HCT116 (cell line): Measurements from ENCODE around the gene PPP1R36. TPM values are rescaled to one million over a fixed set of nuclear protein-coding genes. Genes with fewer than 3 reads are reported as not detected.

Experiments used
- ATAC-seq: fragments of 200-7000 bp; cut with Tn5 transposase; 2 replicates; pipeline ENCODE4 v1.9.1; 2020; ENCODE audit warnings: mild to moderate bottlenecking, moderate library complexity
- BruUV-seq: library from RNA; stranded (reverse); fragments of 400-500 nt; replicated peaks from 2 replicates; lab custom pipeline; 2021; lab: Mats Ljungman, UMichigan
- CTCF ChIA-PET: fragments of 300-600 bp; sonication (Branson Sonifier 250); formaldehyde crosslinking; loops from one replicate; lab custom pipeline; 2021; ENCODE audit warnings: antibody characterized with exemption; lab: Charles Lee
- POLR2A ChIA-PET: fragments of 300-600, 350-600 bp; sonication (Branson Sonifier 250); formaldehyde crosslinking; loops from one replicate; lab custom pipeline; 2021; ENCODE audit warnings: antibody characterized with exemption; lab: Charles Lee
- RAD21 ChIA-PET, 2 experiments: fragments of 300-600 bp; sonication (Branson Sonifier 250); formaldehyde crosslinking; loops; one replicate each; lab custom pipeline; 2023; ENCODE audit warnings: low total read pairs in 2 of 2; ENCODE audit not compliant: uncharacterized antibody in 2 of 2, unreplicated experiment in 2 of 2, low non-redundant PET in 1 of 2; lab: Charles Lee
- DNase-seq: peaks from one replicate; pipeline ENCODE4 v3.0.0-alpha.2; 2010; ENCODE audit warnings: low read depth, low spot score
- H2AFZ ChIP-seq: fragments of 200-600 bp; shearing (Covaris generic), sonication (generic); 2 replicates; pipeline ENCODE4 v1.6.1; 2017; ENCODE audit warnings: low read depth, mixed run types, mixed read lengths, antibody characterized with exemption, low read length; ENCODE audit not compliant: poor library complexity, severe bottlenecking
- H3K27ac ChIP-seq: 2 replicates; pipeline ENCODE4 v1.5.1; 2012; ENCODE audit warnings: low read depth, low read length
- H3K27me3 ChIP-seq: fragments of 200-600 bp; sonication (generic); 2 replicates; pipeline ENCODE4 v1.6.1; 2016; ENCODE audit warnings: mixed run types, low read length, mixed read lengths; ENCODE audit not compliant: insufficient read depth
- H3K36me3 ChIP-seq, 2 experiments: fragments of 200-500 bp in 1 of 2; fragments of 200-600 bp in 1 of 2; sonication (Bioruptor generic) in 1 of 2; sonication (generic) in 1 of 2; 2 replicates each; pipeline versions ENCODE4 v1.5.1 to v1.6.1; 2014 to 2016; ENCODE audit warnings: low read length in 2 of 2, inconsistent platforms in 1 of 2, mixed read lengths in 1 of 2, mixed run types in 1 of 2; ENCODE audit not compliant: insufficient read depth in 2 of 2, control insufficient read depth in 1 of 2
- H3K4me1 ChIP-seq, 2 experiments: fragments of 200-600 bp in 1 of 2; sonication (generic) in 1 of 2; 2 replicates each; pipeline versions ENCODE4 v1.5.1 to v1.6.1; 2012 to 2017; ENCODE audit warnings: low read length in 2 of 2, inconsistent platforms in 1 of 2, mild to moderate bottlenecking in 1 of 2, mixed read lengths in 1 of 2, mixed run types in 1 of 2, moderate library complexity in 1 of 2; ENCODE audit not compliant: insufficient read depth in 2 of 2, control insufficient read depth in 1 of 2
- H3K4me2 ChIP-seq: fragments of 200-600 bp; sonication (generic); 2 replicates; pipeline ENCODE4 v1.6.1; 2017; ENCODE audit warnings: mixed run types, low read length, mixed read lengths
- H3K4me3 ChIP-seq, 2 experiments: fragments of 200-600 bp in 1 of 2; sonication (generic) in 1 of 2; replicated peaks in 1 of 2; 2 replicates each; pipeline ENCODE4 v1.5.1; 2011 to 2016; ENCODE audit warnings: low read length in 2 of 2, control low read depth in 1 of 2, low read depth in 1 of 2, mild to moderate bottlenecking in 1 of 2, mixed read lengths in 1 of 2, mixed run types in 1 of 2
- H3K79me2 ChIP-seq: fragments of 200-600 bp; sonication (generic); 2 replicates; pipeline ENCODE4 v1.6.1; 2017; ENCODE audit warnings: mild to moderate bottlenecking, mixed run types, low read length, moderate library complexity, mixed read lengths; ENCODE audit not compliant: insufficient read depth
- H3K9ac ChIP-seq: fragments of 200-600 bp; sonication (generic); 2 replicates; pipeline ENCODE4 v1.6.1; 2016; ENCODE audit warnings: low read length, mixed read lengths
- H3K9me2 ChIP-seq: fragments of 200-600 bp; sonication (generic), shearing (Covaris generic); 2 replicates; pipeline ENCODE4 v1.6.1; 2017; ENCODE audit warnings: mixed run types, mild to moderate bottlenecking, moderate library complexity; ENCODE audit not compliant: insufficient read depth
- H3K9me3 ChIP-seq, 2 experiments: fragments of 200-500 bp in 1 of 2; fragments of 200-600 bp in 1 of 2; sonication (Bioruptor generic) in 1 of 2; sonication (generic) in 1 of 2; 2 replicates each; pipeline ENCODE4 v1.6.1; 2014 to 2017; ENCODE audit warnings: low read length in 2 of 2, mixed read lengths in 2 of 2, inconsistent platforms in 1 of 2, low read depth in 1 of 2, mild to moderate bottlenecking in 1 of 2, mixed run types in 1 of 2, moderate library complexity in 1 of 2; ENCODE audit not compliant: control insufficient read depth in 1 of 2, insufficient read depth in 1 of 2
- H4K20me1 ChIP-seq: fragments of 200-600 bp; sonication (generic), shearing (Covaris generic); 2 replicates; pipeline ENCODE4 v1.6.1; 2017; ENCODE audit warnings: mixed run types, mild to moderate bottlenecking, moderate library complexity; ENCODE audit not compliant: insufficient read depth
- CBX3 ChIP-seq: IDR thresholded peaks from 2 replicates; pipeline ENCODE4 v1.6.1; 2012; ENCODE audit warnings: low read depth
- CTCF ChIP-seq, 3 experiments: fragments of 200-600 bp in 1 of 3; sonication (generic) in 1 of 3; IDR thresholded peaks in 2 of 3; conservative IDR thresholded peaks in 1 of 3; 2 replicates each; pipeline ENCODE4 v1.5.1; 2012 to 2017; ENCODE audit warnings: low read depth in 2 of 3, low read length in 2 of 3, antibody characterized with exemption in 1 of 3, borderline replicate concordance in 1 of 3, control low read depth in 1 of 3, mild to moderate bottlenecking in 1 of 3, mixed read lengths in 1 of 3, mixed run types in 1 of 3, moderate library complexity in 1 of 3; ENCODE audit not compliant: insufficient read depth in 1 of 3
- FOSL1 ChIP-seq: IDR thresholded peaks from 2 replicates; pipeline ENCODE4 v1.6.1; 2012; ENCODE audit warnings: low read depth
- JUND ChIP-seq: IDR thresholded peaks from 2 replicates; pipeline ENCODE4 v1.6.1; 2012
- MAX ChIP-seq: IDR thresholded peaks from 2 replicates; pipeline ENCODE4 v1.6.1; 2012
- ZBTB33 ChIP-seq: IDR thresholded peaks from 2 replicates; pipeline ENCODE4 v1.6.1; 2011; ENCODE audit warnings: mild to moderate bottlenecking, low read length, moderate library complexity; ENCODE audit not compliant: insufficient replicate concordance; ENCODE audit errors: extremely low read depth
- intact Hi-C: fragments of 100-400 bp; cut with micrococcal nuclease; formaldehyde crosslinking; loops from 2 replicates; pipeline ENCODE4 v1.10.0; 2022
- total RNA-seq: library from RNA; stranded (reverse); gene quantifications from one replicate; pipeline ENCODE4 v1.2.1, GENCODE V29; 2021; ENCODE audit not compliant: unreplicated experiment

Gene PPP1R36
- total RNA-seq, 1 experiment from 2014 or later: 0.47 TPM

- H3K9me2 ChIP-seq: no peaks in the 10 kb centered on the region
- H3K79me2 ChIP-seq: no peaks in the 10 kb centered on the region
- ChIA-PET CTCF (no interaction called here), RAD21 (no interaction called here), POLR2A (no interaction called here)
- peaks cover 18 to 19% of the 10 kb centered on the region in 2 experiments for H3K4me1 ChIP-seq
- H3K4me2 ChIP-seq: no peak overlapping the region
- no peaks in the 10 kb centered on the region for H3K36me3 ChIP-seq
- H3K27me3 ChIP-seq: no peaks in the 10 kb centered on the region
- no TSS peak for BruUV-seq
- no peak for TF ChIP-seq ZBTB33
- no peak for TF ChIP-seq MAX
- no peak for TF ChIP-seq CTCF (IDR thresholded peaks at IDR 0.05 in 2 of 3, conservative IDR thresholded peaks at IDR 0.05 in 1 of 3; ENCODE audit: borderline replicate concordance in 1 of 3, insufficient read depth in 1 of 3, low read depth in 2 of 3, low read length in 2 of 3)
- TF ChIP-seq FOSL1: no peak
- TF ChIP-seq CBX3: no peak
- no peak for TF ChIP-seq JUND
- ATAC-seq (no peak), DNase-seq (no peak)
- no peaks in the 10 kb centered on the region for H4K20me1 ChIP-seq
- no peak overlapping the region for H3K27ac ChIP-seq
- no peak overlapping the region for H3K9ac ChIP-seq
- no peaks in the 10 kb centered on the region for H3K9me3 ChIP-seq
- H3K4me3 ChIP-seq: no peak overlapping the region
- H2AFZ ChIP-seq: peak overlapping the region; percentile 0
- intact Hi-C loops: no loop called here
Observed at GRCh38 chr14:64573109-64573508, 23.3 kb downstream of the PPP1R36 start.
